ENCODE results near the gene ASS1. TPM values are rescaled to one million over a fixed set of nuclear protein-coding genes. Genes with fewer than 3 reads are reported as not detected.

Gene ASS1
- total RNA-seq, 4 donors from 2014 or later: 78.4 to 156 (median 105) TPM

- no peaks in the 10 kb centered on the region for H3K27me3 ChIP-seq
- H3K9me3 ChIP-seq: no peaks in the 10 kb centered on the region
- no peak overlapping the region for H3K27ac ChIP-seq
- TF ChIP-seq, protein P1, sequence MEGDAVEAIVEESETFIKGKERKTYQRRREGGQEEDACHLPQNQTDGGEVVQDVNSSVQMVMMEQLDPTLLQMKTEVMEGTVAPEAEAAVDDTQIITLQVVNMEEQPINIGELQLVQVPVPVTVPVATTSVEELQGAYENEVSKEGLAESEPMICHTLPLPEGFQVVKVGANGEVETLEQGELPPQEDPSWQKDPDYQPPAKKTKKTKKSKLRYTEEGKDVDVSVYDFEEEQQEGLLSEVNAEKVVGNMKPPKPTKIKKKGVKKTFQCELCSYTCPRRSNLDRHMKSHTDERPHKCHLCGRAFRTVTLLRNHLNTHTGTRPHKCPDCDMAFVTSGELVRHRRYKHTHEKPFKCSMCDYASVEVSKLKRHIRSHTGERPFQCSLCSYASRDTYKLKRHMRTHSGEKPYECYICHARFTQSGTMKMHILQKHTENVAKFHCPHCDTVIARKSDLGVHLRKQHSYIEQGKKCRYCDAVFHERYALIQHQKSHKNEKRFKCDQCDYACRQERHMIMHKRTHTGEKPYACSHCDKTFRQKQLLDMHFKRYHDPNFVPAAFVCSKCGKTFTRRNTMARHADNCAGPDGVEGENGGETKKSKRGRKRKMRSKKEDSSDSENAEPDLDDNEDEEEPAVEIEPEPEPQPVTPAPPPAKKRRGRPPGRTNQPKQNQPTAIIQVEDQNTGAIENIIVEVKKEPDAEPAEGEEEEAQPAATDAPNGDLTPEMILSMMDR (IDR thresholded peaks at IDR 0.05): no peak
- no peak for TF ChIP-seq POLR2A (IDR thresholded peaks at IDR 0.05)
- no peak overlapping the region for H3K4me3 ChIP-seq
- no peaks in the 10 kb centered on the region for H3K4me1 ChIP-seq
- DNase-seq: no peak
- H3K36me3 ChIP-seq: no peaks in the 10 kb centered on the region
- intact Hi-C loops (cut with DNase I; ENCODE audit: low total_unique reads): no loop called here
Measured at GRCh38 chr9:130470950-130471349, 26.2 kb downstream of the ASS1 start.

DNA sequence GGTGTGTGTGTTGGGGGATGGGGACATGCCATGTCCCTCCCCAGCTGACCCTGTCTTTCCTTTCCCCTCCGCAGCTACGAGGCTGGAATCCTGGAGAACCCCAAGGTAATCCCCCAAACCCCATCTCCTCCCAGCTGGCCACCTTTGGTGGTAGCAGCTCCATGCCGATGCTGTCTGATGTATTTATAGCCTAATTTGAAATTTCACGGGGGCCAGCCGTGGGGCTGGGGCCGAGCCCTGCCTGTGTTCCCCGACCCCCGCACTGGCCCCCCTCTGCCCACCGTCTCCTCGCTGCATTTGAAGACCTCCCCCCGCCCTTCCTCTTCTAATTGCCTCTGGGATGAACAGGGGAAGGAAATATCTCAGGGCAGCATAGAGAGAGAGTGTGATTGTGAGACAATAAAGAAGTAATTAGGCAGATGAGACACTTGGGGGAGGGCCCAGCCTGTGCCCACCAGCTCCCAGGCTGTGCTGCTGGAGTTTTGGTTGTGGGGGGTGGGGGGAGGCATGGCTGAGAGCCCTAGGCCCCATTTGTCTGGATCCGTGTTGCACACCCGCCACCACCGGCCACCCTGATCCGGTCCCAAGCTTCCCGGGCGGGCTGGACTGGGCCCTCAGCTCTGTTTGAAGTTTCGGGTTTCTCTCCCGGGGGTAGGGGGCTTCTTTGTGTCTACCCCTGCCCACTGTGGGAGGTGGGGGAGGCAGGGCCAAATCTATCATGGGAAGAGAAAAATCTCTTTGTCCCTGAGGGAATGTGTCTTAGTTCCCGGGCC, 26.8 kb downstream of the ASS1 start:
- TF ChIP-seq, protein P1 (IDR thresholded peaks at IDR 0.05): no peak
- TF ChIP-seq POLR2A (IDR thresholded peaks at IDR 0.05): no peak
- Histone ChIP-seq H3K4me3 (no peak overlapping the region), H3K9me3 (no peaks in the 10 kb centered on the region), H3K4me1 (no peaks in the 10 kb centered on the region), H3K27ac (no peak overlapping the region), H3K27me3 (no peaks in the 10 kb centered on the region), H3K36me3 (no peaks in the 10 kb centered on the region)
- intact Hi-C loops (cut with DNase I; ENCODE audit: low total_unique reads): no loop called here
- no peak for DNase-seq

GRCh38 chr9:130472184-130472705, 27.5 kb downstream of the ASS1 start:
- H3K27ac ChIP-seq: no peak overlapping the region
- H3K4me1 ChIP-seq: no peaks in the 10 kb centered on the region
- H3K36me3 ChIP-seq: no peaks in the 10 kb centered on the region
- no peaks in the 10 kb centered on the region for H3K9me3 ChIP-seq
- no peak for DNase-seq
- no peaks in the 10 kb centered on the region for H3K27me3 ChIP-seq
- no peak for TF ChIP-seq POLR2A (IDR thresholded peaks at IDR 0.05)
- TF ChIP-seq, protein P1 (IDR thresholded peaks at IDR 0.05): no peak
- no peak overlapping the region for H3K4me3 ChIP-seq
- intact Hi-C loops (cut with DNase I; ENCODE audit: low total_unique reads): no loop called here

- intact Hi-C loops (cut with DNase I; ENCODE audit: low total_unique reads): no loop called here
- no peak overlapping the region for H3K4me3 ChIP-seq
- no peaks in the 10 kb centered on the region for H3K4me1 ChIP-seq
- DNase-seq: no peak
- TF ChIP-seq POLR2A (IDR thresholded peaks at IDR 0.05): no peak
- TF ChIP-seq, protein P1 (IDR thresholded peaks at IDR 0.05): no peak
- H3K27ac ChIP-seq: no peak overlapping the region
- H3K27me3 ChIP-seq: no peaks in the 10 kb centered on the region
- no peaks in the 10 kb centered on the region for H3K9me3 ChIP-seq
- H3K36me3 ChIP-seq: no peaks in the 10 kb centered on the region
Measured at GRCh38 chr9:130473009-130473408, 28.2 kb downstream of the ASS1 start.

GRCh38 chr9:130473566-130473965, 28.8 kb downstream of the ASS1 start:
- Histone ChIP-seq H3K27me3 (no peaks in the 10 kb centered on the region), H3K9me3 (no peaks in the 10 kb centered on the region), H3K4me1 (no peaks in the 10 kb centered on the region), H3K36me3 (no peaks in the 10 kb centered on the region), H3K4me3 (no peak overlapping the region), H3K27ac (no peak overlapping the region)
- TF ChIP-seq POLR2A (IDR thresholded peaks at IDR 0.05): no peak
- TF ChIP-seq, protein P1 (IDR thresholded peaks at IDR 0.05): no peak
- DNase-seq: no peak
- intact Hi-C loops (cut with DNase I; ENCODE audit: low total_unique reads): no loop called here

Data from uterus (tissue), 4 donors.